Endometrium (tissue), 2 donors: ENCODE data around the gene ELN.
"Not testable (repeated sequence)": the region's sequence is repeated elsewhere in the genome, so short reads cannot be mapped to it uniquely, and the experiment has no call there.

ENCODE experiments used
- FAIRE-seq: peaks from 2 replicates; lab custom pipeline; 2012; peaks lifted over from hg19 to GRCh38; lab: Jason Lieb, UNC
- donor health status: control.
- donor health status: control.

The ELN gene

DNA sequence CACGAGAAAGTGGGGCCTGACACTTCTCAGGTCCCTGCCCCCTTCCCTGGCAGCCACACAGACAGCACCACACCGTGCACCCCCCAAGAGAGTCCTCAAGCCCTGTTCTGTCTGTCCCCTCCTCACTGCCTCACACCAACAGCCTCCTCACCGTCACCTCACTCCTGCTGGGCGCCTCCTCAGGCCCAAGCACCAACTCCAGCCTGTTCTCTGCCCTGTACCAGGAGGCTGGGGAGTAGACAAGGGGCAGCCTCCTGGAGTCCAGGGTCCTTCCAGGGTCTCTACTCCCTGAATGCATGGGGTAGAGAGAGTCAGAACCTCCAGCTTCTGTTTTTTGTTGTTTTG lies 26.9 kb upstream of the ELN start:
- no peak for FAIRE-seq

GRCh38 chr7:74002474-74003017 lies 25.4 kb upstream of the ELN start:
- no peak for FAIRE-seq

GRCh38 chr7:74003621-74004020 lies 24.4 kb upstream of the ELN start:
- FAIRE-seq, result no peak

GRCh38 chr7:74006032-74006431 lies 21.9 kb upstream of the ELN start:
- FAIRE-seq, result no peak

- no peak for FAIRE-seq
Observed at GRCh38 chr7:74006451-74007241, 21.3 kb upstream of the ELN start.

DNA sequence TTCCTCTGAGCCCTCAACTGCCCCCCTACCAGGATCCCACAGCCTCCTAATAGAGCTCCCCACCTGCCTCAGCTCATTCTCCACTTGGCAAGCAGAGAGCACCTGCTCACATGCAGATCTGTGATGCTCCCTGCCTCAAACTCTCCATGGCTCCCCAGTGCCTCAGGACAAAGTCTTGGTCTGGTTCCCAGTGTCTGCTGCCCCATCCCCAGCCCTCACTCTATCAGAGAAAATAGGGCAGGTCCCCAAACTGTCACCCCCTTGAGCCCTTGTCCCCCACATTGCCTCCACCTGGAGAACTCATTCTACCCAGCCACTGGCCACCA lies 20.8 kb upstream of the ELN start:
- no peak for FAIRE-seq

DNA sequence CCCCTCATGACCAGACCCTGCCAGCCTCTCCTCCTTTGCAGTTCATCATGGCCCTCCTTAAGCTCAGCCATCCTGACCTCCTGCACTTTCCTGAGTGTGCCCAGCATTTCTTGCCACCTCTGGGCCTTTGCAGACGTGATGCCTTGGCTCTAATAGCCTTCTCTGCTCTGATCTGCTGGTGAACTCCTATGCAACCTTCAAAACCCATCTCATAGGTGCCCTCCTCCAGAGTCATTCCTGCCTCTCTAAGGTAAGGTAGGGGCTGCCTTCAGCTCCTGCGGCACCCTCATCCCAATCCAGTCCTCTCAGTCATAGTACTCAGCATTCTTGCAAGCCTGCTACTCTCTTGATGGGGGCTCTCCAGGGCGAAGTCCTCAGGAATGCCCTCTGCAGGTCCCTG lies 19.3 kb upstream of the ELN start:
- no peak for FAIRE-seq

GRCh38 chr7:74009719-74010118 lies 18.3 kb upstream of the ELN start:
- FAIRE-seq, result no peak

- no peak for FAIRE-seq
Observed at GRCh38 chr7:74010407-74010806, 17.6 kb upstream of the ELN start.

DNA sequence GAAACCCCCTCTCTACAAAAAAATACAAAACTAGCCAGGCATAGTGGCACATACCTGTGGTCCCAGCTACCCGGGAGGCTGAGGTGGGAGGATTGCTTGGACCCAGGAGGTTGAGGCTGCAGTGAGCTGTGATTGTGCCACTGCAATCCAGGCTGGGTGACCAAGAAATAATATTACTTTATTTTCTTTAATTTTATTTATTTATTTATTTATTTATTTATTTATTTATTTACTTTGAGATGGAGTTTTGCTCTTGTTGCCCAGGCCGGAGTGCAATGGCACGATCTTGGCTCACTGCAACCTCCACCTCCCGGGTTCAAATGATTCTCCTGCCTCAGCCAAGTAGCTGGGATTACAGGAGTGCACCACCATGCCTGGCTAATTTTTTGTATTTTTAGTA lies 16.6 kb upstream of the ELN start:
- not testable (repeated sequence) for FAIRE-seq

DNA sequence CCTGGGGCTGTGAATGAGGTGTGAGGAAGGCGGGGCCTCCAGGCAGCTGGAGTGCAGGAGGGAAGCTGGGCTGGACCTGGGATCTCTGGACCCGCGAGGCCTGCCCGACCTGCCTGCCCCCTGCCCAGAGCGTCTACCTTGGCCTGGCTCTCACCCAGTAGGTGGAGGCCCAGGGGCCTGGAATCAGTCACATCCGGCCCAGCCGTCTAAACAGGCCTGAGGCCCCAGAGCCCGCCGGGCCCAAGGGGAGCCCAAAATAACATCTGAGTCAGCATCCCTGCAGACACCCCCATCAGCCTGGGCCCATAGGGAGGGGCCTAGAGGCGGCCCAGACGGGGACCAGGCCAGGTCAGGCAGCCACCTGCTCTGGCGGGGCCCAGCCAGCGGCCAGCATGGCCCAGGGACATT lies 15.1 kb upstream of the ELN start:
- no peak for FAIRE-seq

GRCh38 chr7:74013539-74014272 lies 14.3 kb upstream of the ELN start:
- no peak for FAIRE-seq

GRCh38 chr7:74014931-74015330 lies 13.0 kb upstream of the ELN start:
- FAIRE-seq, result no peak

DNA sequence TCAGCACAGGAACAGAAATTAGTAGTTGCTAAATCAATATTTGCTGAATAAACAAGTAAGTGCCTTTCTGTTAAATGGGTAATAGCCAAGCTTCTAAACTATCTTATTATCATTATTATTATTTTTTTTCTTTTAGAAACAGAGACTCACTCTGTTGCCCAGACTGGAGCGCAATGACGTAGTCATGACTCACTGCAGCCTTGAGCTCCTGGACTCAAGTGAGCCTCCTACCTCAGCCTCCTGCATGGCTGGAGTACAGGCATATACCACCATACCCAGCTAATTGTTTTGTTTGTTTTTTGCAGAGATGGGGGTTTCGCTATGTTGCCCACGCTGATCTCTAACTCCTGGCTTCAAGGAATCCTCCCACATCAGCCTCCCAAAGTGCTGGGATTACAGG lies 12.3 kb upstream of the ELN start:
- no peak for FAIRE-seq

- FAIRE-seq, result no peak
Observed at GRCh38 chr7:74017125-74017524, 10.8 kb upstream of the ELN start.

DNA sequence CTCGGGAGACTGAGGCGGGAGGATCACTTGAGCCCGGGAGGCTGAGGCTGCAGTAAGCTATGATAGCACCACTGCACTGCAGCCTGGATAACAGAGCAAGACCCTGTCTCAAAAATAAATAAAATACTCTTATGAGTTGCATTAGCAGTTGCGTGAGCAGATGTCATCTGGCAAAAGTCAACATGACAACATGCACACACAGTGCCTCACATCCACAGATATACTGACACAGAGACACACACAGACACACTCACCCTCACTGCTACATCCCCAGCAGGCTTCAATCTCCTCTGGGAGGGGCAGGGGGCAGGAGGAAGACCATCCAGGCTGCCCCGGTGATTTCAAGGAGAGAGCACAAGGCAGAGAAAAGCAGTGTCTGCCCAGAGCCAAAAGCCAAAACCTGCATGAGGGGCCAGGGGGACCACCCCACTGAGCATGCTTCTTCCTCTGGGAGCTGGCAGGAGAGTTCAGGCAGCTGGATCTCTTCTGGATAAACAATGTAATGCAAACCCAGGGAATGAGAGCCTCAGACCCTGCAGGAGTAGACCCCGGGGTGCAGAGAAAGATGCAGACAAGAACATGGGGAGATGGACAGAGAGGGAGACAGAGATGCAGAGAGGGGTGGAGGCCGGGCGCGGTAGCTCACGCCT lies 9.6 kb upstream of the ELN start:
- no peak for FAIRE-seq

DNA sequence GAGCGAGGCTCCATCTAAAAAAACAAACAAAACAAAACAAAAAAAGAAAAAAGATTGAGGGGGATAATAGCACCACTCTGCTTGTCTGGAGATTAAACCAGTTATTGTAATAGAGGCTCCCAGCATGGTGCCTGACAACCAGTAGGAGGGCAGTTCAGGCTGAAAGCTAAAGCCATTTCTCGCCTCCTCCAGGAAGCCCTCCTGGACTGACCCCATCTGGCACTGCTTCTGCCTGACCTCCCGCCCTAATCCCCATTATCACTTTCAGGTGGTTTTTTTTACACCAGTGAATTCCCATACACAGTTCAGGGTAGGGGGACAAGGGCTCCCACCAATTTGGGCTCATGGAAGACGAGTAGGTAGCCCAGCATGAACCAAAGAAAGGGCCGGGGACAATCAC lies 8.8 kb upstream of the ELN start:
- no peak for FAIRE-seq

DNA sequence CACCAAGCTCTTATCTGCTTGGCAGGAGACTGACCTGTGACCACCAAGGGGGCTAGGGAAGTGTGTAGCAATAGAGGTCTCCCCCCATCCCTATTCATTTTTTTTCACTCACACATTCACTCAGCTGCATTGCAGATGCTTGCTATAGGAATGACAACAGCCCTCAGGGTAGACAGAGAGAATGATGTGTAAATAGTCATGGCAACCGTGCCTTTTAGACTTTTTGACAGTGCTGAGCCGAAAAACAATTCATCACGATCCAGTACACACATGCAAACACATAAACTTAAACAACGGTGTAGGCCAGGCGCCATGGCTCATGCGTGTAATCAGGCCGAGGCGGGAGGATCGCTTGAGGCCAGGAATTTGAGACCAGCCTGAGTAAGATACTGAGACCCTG lies 7.6 kb upstream of the ELN start:
- no peak for FAIRE-seq

DNA sequence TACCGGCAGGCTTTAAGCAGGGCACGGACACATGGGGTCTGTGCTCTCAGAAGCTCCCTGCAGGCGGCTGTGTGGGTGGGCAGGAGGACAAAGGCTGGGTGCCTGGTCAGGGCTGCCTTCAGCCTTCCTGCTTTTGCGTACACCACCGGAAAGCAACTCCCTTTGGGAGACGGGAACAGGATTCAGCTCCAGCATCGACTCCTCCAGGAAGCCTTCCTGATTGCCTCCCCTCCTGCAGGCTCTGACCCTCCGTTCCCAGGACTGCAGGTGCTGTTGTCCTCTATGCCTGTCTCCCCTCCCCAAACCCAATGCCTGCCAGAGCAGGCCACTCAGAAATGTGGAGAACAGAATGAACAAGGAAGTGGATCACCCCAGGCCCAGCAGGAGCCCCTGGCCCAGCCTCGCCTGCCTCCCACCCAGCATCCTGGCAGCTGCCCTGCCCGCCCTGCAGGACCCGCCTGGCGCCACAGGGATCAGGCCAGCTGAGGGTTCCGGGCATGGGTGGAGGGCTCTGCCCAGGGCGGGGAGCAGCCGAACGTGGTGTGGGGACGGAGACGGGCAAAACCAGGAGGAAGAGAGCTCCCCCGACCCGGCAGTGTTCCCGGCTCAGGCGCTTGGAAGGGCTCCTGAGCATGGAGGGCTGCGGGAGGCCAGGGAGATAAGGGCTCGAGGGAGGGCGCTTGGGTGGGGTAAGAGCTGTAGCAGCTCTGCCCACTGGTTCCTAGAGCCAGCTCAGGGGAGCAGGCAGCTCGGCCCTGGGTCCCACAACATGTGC lies 6.2 kb upstream of the ELN start:
- FAIRE-seq, result no peak

GRCh38 chr7:74022507-74022906 lies 5.5 kb upstream of the ELN start:
- no peak for FAIRE-seq

GRCh38 chr7:74023092-74023536 lies 4.9 kb upstream of the ELN start:
- FAIRE-seq, result no peak

DNA sequence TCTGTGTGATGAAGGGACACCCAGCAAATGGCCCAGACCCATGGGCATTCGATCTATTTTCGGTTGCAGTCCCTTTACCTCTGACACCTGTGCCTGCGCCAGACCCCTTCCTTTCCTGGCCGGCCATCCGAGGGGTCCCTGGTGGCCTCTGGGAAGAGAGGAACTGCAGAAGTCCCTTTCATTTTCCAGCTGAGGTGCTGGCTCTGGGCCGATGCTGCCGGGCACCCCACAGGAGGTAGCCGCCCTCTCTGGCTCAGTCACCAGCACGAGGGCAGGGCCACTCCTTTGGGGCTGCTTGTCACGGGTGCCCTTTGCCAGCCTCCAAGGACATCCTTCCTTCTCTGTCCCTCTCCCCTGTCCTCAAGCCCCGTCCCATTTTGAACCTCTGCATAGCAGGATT lies 4.2 kb upstream of the ELN start:
- no peak for FAIRE-seq
